Measurements from ENCODE around the gene ZSCAN12.
"Not testable (repeated sequence)": the region's sequence is repeated elsewhere in the genome, so short reads cannot be mapped to it uniquely, and the experiment has no call there.

The ZSCAN12 gene

DNA sequence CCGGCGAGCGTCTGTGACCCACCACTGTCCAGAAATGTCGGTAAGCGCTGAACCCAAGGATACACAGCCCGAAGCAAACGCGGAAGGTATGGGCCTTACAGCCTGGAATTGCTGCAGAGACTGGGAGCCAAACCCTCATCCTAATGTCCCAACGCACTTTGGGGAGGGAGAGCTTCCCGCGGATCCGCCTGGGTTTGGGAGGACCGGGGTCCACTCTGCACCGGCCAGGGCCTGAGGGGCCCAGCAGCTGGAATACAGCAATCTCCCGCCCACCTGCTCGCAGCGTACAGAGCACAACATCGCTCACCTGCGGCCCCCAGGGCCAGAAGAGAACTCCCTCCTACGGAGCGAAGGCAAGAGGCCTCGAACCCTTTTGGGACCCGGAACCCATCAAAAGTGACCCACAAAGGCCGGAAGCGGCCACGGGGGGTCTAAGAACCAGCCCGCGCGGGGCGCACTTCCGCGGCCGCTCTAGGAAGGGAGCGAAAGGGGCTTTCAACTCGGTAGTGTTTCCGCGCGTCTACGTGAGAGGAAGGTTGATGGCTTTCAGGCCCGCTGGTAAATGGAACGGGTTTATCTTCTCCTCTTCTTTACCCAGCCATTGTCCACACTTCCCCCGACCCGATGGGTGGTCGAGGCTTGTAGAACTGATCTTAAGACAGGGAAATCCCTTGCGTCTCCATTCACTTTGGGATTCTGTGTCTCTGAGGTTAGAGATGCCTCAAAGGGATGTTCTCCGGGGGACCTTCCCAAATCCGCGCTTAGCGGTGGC is at the start of gene ZSCAN12:
TSS of gene ZSCAN12 (minus strand) at position 398 of the 772 bp plus-strand sequence. CDS start 1,342 bp downstream, outside the sequence.
- no peak for DNase-seq

DNA sequence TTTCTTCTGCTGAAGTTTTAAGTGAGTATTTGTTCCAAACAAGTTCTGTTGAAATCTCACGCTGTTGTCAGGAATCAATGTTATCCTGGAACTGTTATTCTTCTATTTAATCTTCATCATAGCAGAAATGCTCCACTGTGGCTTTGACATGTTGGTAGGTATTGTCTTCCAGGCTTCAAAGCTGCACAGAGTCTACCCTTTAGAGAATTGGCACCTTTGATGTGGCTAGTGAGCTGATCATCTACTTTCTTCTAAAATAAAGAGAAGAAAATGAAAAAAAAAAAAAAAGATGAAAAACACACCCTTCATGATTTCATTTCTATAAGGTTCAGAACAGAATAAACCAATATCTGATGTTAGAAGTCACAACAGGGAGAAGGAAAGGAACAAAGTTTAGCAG is 49.5 kb upstream of the ZSCAN12 start:
- no peak for DNase-seq

DNA sequence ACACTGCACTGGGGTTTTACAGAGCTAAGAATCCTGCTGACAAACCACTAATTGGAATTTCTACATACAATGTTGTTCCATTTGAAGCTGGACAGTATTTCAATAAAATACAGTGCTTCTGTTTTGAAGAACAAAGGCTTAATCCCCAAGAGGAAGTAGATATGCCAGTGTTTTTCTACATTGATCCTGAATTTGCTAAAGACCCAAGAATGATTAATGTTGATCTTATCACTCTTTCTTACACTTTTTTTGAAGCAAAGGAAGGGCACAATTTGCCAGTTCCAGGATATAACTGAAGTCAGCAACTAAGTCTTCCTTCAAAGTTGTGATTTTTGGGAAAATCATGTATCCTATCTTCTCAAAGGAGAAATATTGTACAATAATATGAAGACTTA is 48.0 kb upstream of the ZSCAN12 start:
- DNase-seq: not testable (repeated sequence)

- no peak for DNase-seq
Measured at GRCh38 chr6:28446818-28447511, 47.4 kb upstream of the ZSCAN12 start.

GRCh38 chr6:28444759-28445158 is 45.2 kb upstream of the ZSCAN12 start:
- not testable (repeated sequence) for DNase-seq

DNA sequence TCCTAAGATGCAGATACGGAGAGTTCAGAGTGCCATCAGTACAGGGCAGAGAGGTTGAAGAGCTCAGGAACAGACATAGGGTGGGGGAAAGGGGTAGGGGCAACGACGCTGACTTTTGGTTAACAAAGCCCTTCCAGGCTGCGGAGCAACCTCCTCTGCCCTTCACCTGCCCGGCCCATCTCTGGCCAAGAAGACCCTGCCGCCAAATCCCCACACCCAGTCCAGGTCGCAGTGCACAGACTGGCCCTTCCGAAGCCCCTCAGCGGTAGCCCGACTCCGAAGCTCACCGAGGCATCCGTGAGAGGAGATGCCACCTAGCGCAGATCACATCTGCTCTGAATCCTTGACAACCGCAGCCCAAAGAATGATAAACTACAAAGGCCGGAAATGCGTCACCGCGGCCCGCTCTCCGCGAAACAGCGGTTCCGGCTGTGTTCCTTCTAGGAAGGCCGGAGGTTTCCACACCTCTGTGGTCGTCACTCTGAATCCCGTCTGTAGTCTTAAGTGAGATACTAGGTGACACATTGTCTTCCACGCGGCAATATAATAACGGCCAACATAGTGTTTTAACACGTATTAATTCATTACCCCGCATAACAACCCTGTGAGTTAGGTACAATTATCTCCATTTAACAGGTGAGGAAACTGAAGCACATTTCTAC is 43.7 kb upstream of the ZSCAN12 start, which contains the start of gene ZSCAN23:
TSS of gene ZSCAN23 (minus strand) at position 380 of the 662 bp plus-strand sequence. CDS start 7,225 bp downstream, outside the sequence.
- no peak for DNase-seq

GRCh38 chr6:28442586-28442985 is 43.0 kb upstream of the ZSCAN12 start:
- no peak for DNase-seq

DNA sequence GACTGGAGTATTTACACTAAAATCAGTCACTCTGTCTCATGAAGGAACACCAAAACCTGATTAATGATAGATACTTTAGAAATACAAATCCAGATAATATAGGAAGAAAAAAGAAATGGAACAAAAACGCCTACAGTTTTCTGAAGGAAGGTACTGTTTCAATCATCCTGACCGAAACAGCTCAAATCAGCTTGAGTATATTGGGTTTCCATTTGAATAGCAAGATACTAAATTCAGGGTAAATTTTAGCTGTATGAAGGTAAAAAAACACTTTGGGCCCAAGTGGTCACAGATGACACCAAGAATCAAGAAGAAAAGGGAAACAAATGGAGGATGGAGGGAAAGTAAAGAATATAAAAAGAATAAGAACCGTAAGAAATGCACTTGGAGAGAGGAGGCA is 36.9 kb upstream of the ZSCAN12 start:
- no peak for DNase-seq

GRCh38 chr6:28433119-28433518 is 33.6 kb upstream of the ZSCAN12 start:
- DNase-seq: no peak

GRCh38 chr6:28429781-28430180 is 30.2 kb upstream of the ZSCAN12 start:
- DNase-seq: no peak

- DNase-seq: no peak
Measured at GRCh38 chr6:28425944-28426541, 26.5 kb upstream of the ZSCAN12 start.

DNA sequence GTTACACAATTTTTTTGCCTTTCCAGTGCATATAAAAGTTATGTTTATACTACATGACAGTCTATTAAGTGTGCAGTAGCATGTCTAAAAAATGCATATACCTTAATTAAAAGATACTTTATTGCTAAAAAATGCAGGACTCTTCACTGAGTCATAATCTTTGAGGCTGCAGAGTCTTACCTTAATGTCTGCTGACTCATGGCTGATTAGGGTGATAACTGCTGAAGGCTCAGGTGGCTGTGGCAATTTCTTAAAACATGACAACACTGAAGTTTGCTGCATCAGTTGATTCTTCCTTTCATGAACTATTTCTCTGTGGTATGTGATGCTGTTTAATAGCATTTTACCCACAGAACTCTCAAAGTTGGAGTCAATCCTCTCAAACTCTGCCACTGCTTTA is 24.6 kb upstream of the ZSCAN12 start:
- no peak for DNase-seq

DNA sequence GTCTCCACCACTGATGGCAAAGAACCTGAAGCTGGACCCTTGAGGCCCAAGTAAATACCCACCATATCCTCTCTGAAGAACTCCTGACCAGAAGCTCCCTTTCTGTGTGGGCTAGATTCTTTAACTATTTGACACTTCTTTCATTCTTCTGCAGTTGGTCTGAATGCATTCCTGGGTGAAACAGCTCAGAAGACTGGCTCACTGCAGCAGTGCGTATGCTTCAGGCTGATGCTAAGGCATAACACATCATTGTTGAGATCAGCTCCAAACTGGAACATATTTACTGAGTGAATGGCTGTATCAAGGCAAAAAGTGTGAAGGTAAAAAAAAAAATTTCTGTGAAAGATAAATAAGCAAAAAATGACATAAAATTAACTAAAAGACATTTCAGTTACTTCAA is 24.0 kb upstream of the ZSCAN12 start:
- DNase-seq: no peak

DNA sequence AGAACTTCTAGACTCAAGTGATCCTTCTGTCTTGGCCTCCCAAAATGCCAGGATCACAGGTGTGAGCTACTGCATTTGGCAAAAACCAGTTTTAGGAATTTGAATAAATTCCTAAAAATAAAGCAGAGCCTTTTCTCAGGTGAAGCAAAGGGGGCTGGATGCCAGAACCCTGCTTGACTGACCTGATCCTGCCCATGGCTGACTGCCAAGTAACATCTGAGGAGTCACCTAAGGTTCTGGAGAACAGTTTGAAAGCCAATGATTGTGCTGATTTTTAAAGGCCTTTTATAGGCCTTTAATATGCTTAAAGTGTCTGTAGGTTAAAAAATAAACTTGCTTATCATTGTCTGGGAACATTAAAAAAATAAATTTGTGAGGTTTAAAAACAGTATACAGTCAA is 14.1 kb upstream of the ZSCAN12 start:
- DNase-seq: no peak

DNA sequence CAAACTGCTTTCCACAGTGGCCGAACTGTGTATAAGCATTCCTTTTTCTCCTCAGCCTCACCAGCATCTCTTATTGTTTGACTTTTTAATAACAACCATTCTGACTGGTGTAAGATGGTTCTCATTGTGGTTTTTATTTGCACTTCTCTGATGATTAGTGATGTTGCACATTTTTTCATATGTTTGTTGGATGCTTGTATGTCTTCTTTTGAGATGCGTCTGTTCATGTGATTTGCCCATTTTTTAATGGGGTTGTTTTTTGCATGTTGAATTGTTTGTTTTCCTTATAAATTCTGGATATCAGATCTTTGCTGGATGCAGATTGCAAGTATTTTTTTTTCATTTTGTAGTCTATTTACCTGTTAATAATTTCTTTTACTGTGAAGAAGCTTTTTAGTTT is 11.2 kb upstream of the ZSCAN12 start:
- DNase-seq: no peak

- no peak for DNase-seq
Measured at GRCh38 chr6:28408076-28408802, 8.7 kb upstream of the ZSCAN12 start.

GRCh38 chr6:28407401-28407800 is 7.9 kb upstream of the ZSCAN12 start:
- DNase-seq: no peak

GRCh38 chr6:28403923-28404322 is 4.4 kb upstream of the ZSCAN12 start:
- not testable (repeated sequence) for DNase-seq

- DNase-seq: no peak
Measured at GRCh38 chr6:28402197-28402596, 2.6 kb upstream of the ZSCAN12 start.

DNA sequence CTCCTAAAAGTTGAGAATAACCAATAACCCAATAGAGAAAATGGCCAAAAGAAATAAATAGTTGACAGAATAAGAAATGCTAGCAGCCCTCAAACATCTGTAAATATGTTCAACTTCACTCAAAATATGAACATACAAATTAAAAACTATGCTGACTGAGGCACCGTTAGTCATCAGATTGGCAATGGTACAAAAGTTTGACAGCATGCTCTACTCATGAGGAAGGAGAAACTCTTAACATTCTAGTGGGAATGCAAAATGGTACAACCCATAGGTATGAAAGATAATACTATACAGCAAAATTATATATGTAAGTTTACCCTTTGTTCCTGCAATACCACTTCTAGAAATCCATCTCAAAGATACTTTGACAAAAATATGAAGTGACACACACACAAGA is 1.6 kb upstream of the ZSCAN12 start:
- no peak for DNase-seq

DNA sequence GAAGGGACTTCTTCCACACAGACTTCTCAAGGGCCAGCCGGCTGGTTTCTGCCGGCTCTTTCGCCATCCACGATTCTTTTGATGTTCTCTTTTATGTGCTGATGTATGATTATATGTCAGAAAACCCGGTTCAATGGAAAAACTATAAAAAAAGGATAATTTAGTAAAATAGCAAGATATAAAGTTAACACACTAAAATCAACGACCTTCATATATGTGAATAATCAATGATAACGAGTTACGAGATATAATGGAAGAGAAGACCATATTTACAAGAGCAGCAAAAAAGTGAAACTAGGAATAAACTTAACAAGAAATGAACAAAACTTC is 540 bp upstream of the ZSCAN12 start:
- DNase-seq: no peak

DNA sequence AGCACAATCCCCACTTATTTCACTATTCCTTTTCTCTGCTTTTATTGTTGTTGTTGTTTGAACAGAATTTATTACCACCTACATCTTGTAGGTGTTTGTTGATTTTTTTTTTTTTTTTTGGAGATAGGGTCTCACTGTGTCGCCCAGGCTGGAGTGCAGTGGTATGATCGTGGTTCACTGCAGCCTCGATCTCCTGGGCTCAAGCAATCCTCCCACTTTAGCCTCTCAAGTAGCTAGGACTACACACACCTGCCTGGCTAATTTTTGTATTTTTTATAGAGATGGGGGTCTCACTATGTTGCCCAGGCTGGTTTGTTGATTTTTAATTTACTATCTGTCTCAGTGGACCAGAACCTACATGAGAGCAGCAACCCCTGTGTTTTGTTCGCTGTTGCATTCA is 3.6 kb downstream of the ZSCAN12 start:
- no peak for DNase-seq
